SK-N-DZ (cell line): ENCODE data around the gene ASB14. TPM values are rescaled to one million over a fixed set of nuclear protein-coding genes. Genes with fewer than 3 reads are reported as not detected.
A peak's percentile ranks its signal among the peaks of the same experiment; 100 is the strongest.
"Not testable (repeated sequence)": the region's sequence is repeated elsewhere in the genome, so short reads cannot be mapped to it uniquely, and the experiment has no call there.

Experiments
- DNase-seq: peaks from one replicate; pipeline ENCODE4 v3.0.0-alpha.2; 2015; ENCODE audit warnings: low spot score
- polyA plus RNA-seq, 2 experiments: library from polyadenylated mRNA; depleted of rRNA; stranded (reverse); fragments of >200 nt; gene quantifications; 2 replicates each; pipeline ENCODE4 v1.2.3, GENCODE V29; 2014

The ASB14 gene
- polyA plus RNA-seq (2014; cell fraction: cytosol; rRNA removed): 0.10 TPM in 1 of 2 replicates, not detected in the other
- 0.06 TPM in 1 of 2 replicates, not detected in the other for polyA plus RNA-seq (2014; cell fraction: nucleus; rRNA removed)

GRCh38 chr3:57292159-57292896, at the start of gene ASB14:
Gene ASB14, minus strand, starts transcription at chr3:57292685. Its CDS starts 652 bp downstream, at chr3:57292033.
- DNase-seq: no peak

GRCh38 chr3:57339071-57339642, 46.7 kb upstream of the ASB14 start:
- not testable (repeated sequence) for DNase-seq

GRCh38 chr3:57338272-57339070, 46.0 kb upstream of the ASB14 start:
- DNase-seq: not testable (repeated sequence)

- DNase-seq: no peak
These were observed 42.9 kb upstream of the ASB14 start for GRCh38 chr3:57335283-57335938.

- peak; percentile 9 for DNase-seq
These were observed 38.7 kb upstream of the ASB14 start for GRCh38 chr3:57331078-57331610.

GRCh38 chr3:57326498-57326897, 34.0 kb upstream of the ASB14 start:
- not testable (repeated sequence) for DNase-seq

- DNase-seq: no peak
These were observed 21.7 kb upstream of the ASB14 start for GRCh38 chr3:57314204-57314603.

- no peak for DNase-seq
These were observed 17.4 kb upstream of the ASB14 start for GRCh38 chr3:57309769-57310360.

GRCh38 chr3:57303520-57303919, 11.0 kb upstream of the ASB14 start:
- DNase-seq: not testable (repeated sequence)

GRCh38 chr3:57298041-57298440, 5.6 kb upstream of the ASB14 start:
- no peak for DNase-seq

- DNase-seq: no peak
These were observed 527 bp upstream of the ASB14 start for GRCh38 chr3:57292897-57293526.

- no peak for DNase-seq
These were observed 4.1 kb downstream of the ASB14 start for GRCh38 chr3:57288403-57288802.

GRCh38 chr3:57287205-57287604, 5.3 kb downstream of the ASB14 start:
- DNase-seq: no peak

GRCh38 chr3:57283334-57283733, 9.2 kb downstream of the ASB14 start:
- no peak for DNase-seq

GRCh38 chr3:57281715-57282114, 10.8 kb downstream of the ASB14 start:
- no peak for DNase-seq

GRCh38 chr3:57279685-57280084, 12.8 kb downstream of the ASB14 start:
- DNase-seq: no peak

- no peak for DNase-seq
These were observed 14.2 kb downstream of the ASB14 start for GRCh38 chr3:57278237-57278636.

- no peak for DNase-seq
These were observed 17.1 kb downstream of the ASB14 start for GRCh38 chr3:57275393-57275792.

- no peak for DNase-seq
These were observed 17.6 kb downstream of the ASB14 start for GRCh38 chr3:57274845-57275244.

- no peak for DNase-seq
These were observed 24.1 kb downstream of the ASB14 start for GRCh38 chr3:57268416-57268815.

- DNase-seq: no peak
These were observed 30.6 kb downstream of the ASB14 start for GRCh38 chr3:57261929-57262328.
